GM21786 (cell line): ENCODE data around the gene MTFR2.
A peak's percentile ranks its signal among the peaks of the same experiment; 100 is the strongest.

ENCODE experiments used
- ATAC-seq: cut with Tn5 transposase; IDR thresholded peaks from one replicate; pipeline ENCODE4 v1.9.1; 2021; ENCODE audit not compliant: unreplicated experiment

MTFR2 gene

GRCh38 chr6:136249811-136250685 lies at the start of gene MTFR2:
MTFR2 (minus strand) TSS chr6:136250311; CDS start chr6:136249099, 1,212 bp downstream.
- peak; percentile 98 for ATAC-seq

- ATAC-seq, result no peak
Observed at GRCh38 chr6:136294621-136295020, 44.5 kb upstream of the MTFR2 start.

- ATAC-seq, result peak; percentile 28
Observed at GRCh38 chr6:136290410-136291010, 40.4 kb upstream of the MTFR2 start.

GRCh38 chr6:136289579-136290409 lies 39.7 kb upstream of the MTFR2 start, which contains the start of gene BCLAF1:
BCLAF1 (minus strand) TSS chr6:136289846; CDS start chr6:136279866, 9,980 bp downstream.
- peak; percentile 91 for ATAC-seq

- ATAC-seq, result peak; percentile 33
Observed at GRCh38 chr6:136289327-136289578, 39.1 kb upstream of the MTFR2 start.

- peak; percentile 29 for ATAC-seq
Observed at GRCh38 chr6:136288566-136289326, 38.6 kb upstream of the MTFR2 start.

GRCh38 chr6:136284909-136285308 lies 34.8 kb upstream of the MTFR2 start:
- ATAC-seq, result no peak

GRCh38 chr6:136282906-136283305 lies 32.8 kb upstream of the MTFR2 start:
- no peak for ATAC-seq

- ATAC-seq, result no peak
Observed at GRCh38 chr6:136280032-136280609, 30.0 kb upstream of the MTFR2 start.

GRCh38 chr6:136274062-136274461 lies 24.0 kb upstream of the MTFR2 start:
- no peak for ATAC-seq

- no peak for ATAC-seq
Observed at GRCh38 chr6:136265101-136265500, 15.0 kb upstream of the MTFR2 start.

GRCh38 chr6:136262940-136263339 lies 12.8 kb upstream of the MTFR2 start:
- no peak for ATAC-seq

- ATAC-seq, result no peak
Observed at GRCh38 chr6:136254851-136255466, 4.8 kb upstream of the MTFR2 start.

GRCh38 chr6:136253734-136254133 lies 3.6 kb upstream of the MTFR2 start:
- no peak for ATAC-seq

- ATAC-seq, result no peak
Observed at GRCh38 chr6:136252441-136252840, 2.3 kb upstream of the MTFR2 start.

- ATAC-seq, result no peak
Observed at GRCh38 chr6:136251394-136251793, 1.3 kb upstream of the MTFR2 start.

GRCh38 chr6:136250686-136251008 lies 536 bp upstream of the MTFR2 start:
- peak; percentile 4 for ATAC-seq

GRCh38 chr6:136249336-136249735 lies 775 bp downstream of the MTFR2 start:
- no peak for ATAC-seq

GRCh38 chr6:136244061-136244616 lies 6.0 kb downstream of the MTFR2 start:
- no peak for ATAC-seq
